IMR-90 (cell line): ENCODE data around the gene GH2. TPM values are rescaled to one million over a fixed set of nuclear protein-coding genes. Genes with fewer than 3 reads are reported as not detected.
"Not testable (repeated sequence)": the region's sequence is repeated elsewhere in the genome, so short reads cannot be mapped to it uniquely, and the experiment has no call there.

Experiments used
- ATAC-seq: fragments of 200-7000 bp; cut with Tn5 transposase; 2 replicates; pipeline ENCODE4 v1.9.1; 2020; ENCODE audit warnings: low read depth, mild to moderate bottlenecking, moderate library complexity
- BruUV-seq: library from RNA; stranded (reverse); fragments of 400-500 nt; replicated peaks from 2 replicates; lab custom pipeline; 2021; lab: Mats Ljungman, UMichigan
- CTCF ChIA-PET: fragments of 300-600 bp; formaldehyde crosslinking; extraction: SDS; loops from one replicate; lab custom pipeline; 2021; ENCODE audit warnings: antibody characterized with exemption; lab: Yijun Ruan, JAX
- POLR2A ChIA-PET: fragments of 300-600 bp; sonication (Branson Sonifier 250); formaldehyde crosslinking; loops from one replicate; lab custom pipeline; 2022; ENCODE audit warnings: antibody characterized with exemption; ENCODE audit not compliant: unreplicated experiment; lab: Charles Lee
- DNase-seq: peaks from one replicate; pipeline ENCODE4 v3.0.0; 2013
- H2AFZ ChIP-seq: replicated peaks from 2 replicates; pipeline ENCODE3; 2013; ENCODE audit warnings: low read length, mild to moderate bottlenecking; ENCODE audit not compliant: poor library complexity
- H2AK5ac ChIP-seq: 2 replicates; pipeline ENCODE4 v1.6.1; 2013; ENCODE audit warnings: low read depth, low read length, inconsistent platforms
- H2AK9ac ChIP-seq: replicated peaks from 2 replicates; pipeline ENCODE3; 2013; ENCODE audit warnings: mild to moderate bottlenecking, low read depth, low read length, moderate library complexity; ENCODE audit not compliant: poor library complexity
- H2BK120ac ChIP-seq: 2 replicates; pipeline ENCODE4 v1.6.1; 2013; ENCODE audit warnings: low read depth, low read length, inconsistent platforms
- H2BK15ac ChIP-seq: 3 replicates; pipeline ENCODE4 v1.6.1; 2013; ENCODE audit warnings: low read depth, low read length, inconsistent platforms
- H2BK20ac ChIP-seq: 2 replicates; pipeline ENCODE4 v1.6.1; 2013; ENCODE audit warnings: low read depth, mild to moderate bottlenecking, inconsistent platforms, low read length, moderate library complexity
- H2BK5ac ChIP-seq: 2 replicates; pipeline ENCODE4 v1.6.1; 2013; ENCODE audit warnings: mild to moderate bottlenecking, low read depth, low read length, inconsistent platforms; ENCODE audit not compliant: poor library complexity, severe bottlenecking
- H3K14ac ChIP-seq: replicated peaks from 2 replicates; pipeline ENCODE4 v1.6.1; 2013; ENCODE audit warnings: low read depth, low read length, inconsistent platforms
- H3K18ac ChIP-seq: 2 replicates; pipeline ENCODE4 v1.6.1; 2013; ENCODE audit warnings: low read depth, low read length, control low read depth
- H3K23ac ChIP-seq: 2 replicates; pipeline ENCODE4 v1.6.1; 2013; ENCODE audit warnings: low read depth, low read length, inconsistent platforms
- H3K27ac ChIP-seq: 2 replicates; pipeline ENCODE4 v1.5.1; 2013; ENCODE audit warnings: mild to moderate bottlenecking, control low read depth, low read length; ENCODE audit not compliant: insufficient read depth
- H3K27me3 ChIP-seq: 2 replicates; pipeline ENCODE4 v1.6.1; 2013; ENCODE audit warnings: low read length; ENCODE audit not compliant: control insufficient read depth, insufficient read depth
- H3K36me3 ChIP-seq: 2 replicates; pipeline ENCODE4 v1.6.1; 2013; ENCODE audit warnings: low read length, mixed read lengths; ENCODE audit not compliant: control insufficient read depth, insufficient read depth
- H3K4ac ChIP-seq: 2 replicates; pipeline ENCODE4 v1.6.1; 2013; ENCODE audit warnings: low read depth, low read length, inconsistent platforms
- H3K4me1 ChIP-seq: 2 replicates; pipeline ENCODE4 v1.6.1; 2013; ENCODE audit warnings: low read length, mixed read lengths; ENCODE audit not compliant: control insufficient read depth, insufficient read depth
- H3K4me2 ChIP-seq: 2 replicates; pipeline ENCODE4 v1.6.1; 2013; ENCODE audit warnings: low read depth, mild to moderate bottlenecking, control low read depth, low read length, moderate library complexity
- H3K4me3 ChIP-seq: 2 replicates; pipeline ENCODE4 v1.5.1; 2013; ENCODE audit warnings: low read depth, mild to moderate bottlenecking, control low read depth, low read length, moderate library complexity; ENCODE audit not compliant: insufficient read depth
- H3K56ac ChIP-seq: 2 replicates; pipeline ENCODE4 v1.6.1; 2013; ENCODE audit warnings: low read length, inconsistent platforms; ENCODE audit not compliant: insufficient read depth; ENCODE audit errors: extremely low read depth
- H3K79me1 ChIP-seq, 2 experiments: 2 replicates each; pipeline ENCODE4 v1.6.1; 2013; ENCODE audit warnings: low read length in 2 of 2, inconsistent platforms in 1 of 2, low read depth in 1 of 2
- H3K9ac ChIP-seq: 2 replicates; pipeline ENCODE4 v1.6.1; 2013; ENCODE audit warnings: low read depth, low read length, control low read depth
- H3K9me1 ChIP-seq: 2 replicates; pipeline ENCODE4 v1.6.1; 2013; ENCODE audit warnings: low read length, inconsistent platforms; ENCODE audit not compliant: insufficient read depth
- H3K9me3 ChIP-seq: 2 replicates; pipeline ENCODE4 v1.6.1; 2013; ENCODE audit warnings: low read length; ENCODE audit not compliant: control insufficient read depth, insufficient read depth
- H4K20me1 ChIP-seq: 2 replicates; pipeline ENCODE4 v1.6.1; 2013; ENCODE audit warnings: low read length, inconsistent platforms; ENCODE audit not compliant: insufficient read depth
- H4K5ac ChIP-seq: 2 replicates; pipeline ENCODE4 v1.6.1; 2013; ENCODE audit warnings: mild to moderate bottlenecking, low read depth, low read length, control low read depth
- H4K8ac ChIP-seq, 2 experiments: 2 replicates each; pipeline ENCODE4 v1.6.1; 2013; ENCODE audit warnings: low read depth in 2 of 2, low read length in 2 of 2, control low read depth in 1 of 2, inconsistent platforms in 1 of 2
- H4K91ac ChIP-seq: 2 replicates; pipeline ENCODE4 v1.6.1; 2013; ENCODE audit warnings: low read depth, low read length, inconsistent platforms; ENCODE audit not compliant: insufficient read depth
- MAFK ChIP-seq: IDR thresholded peaks from 2 replicates; pipeline ENCODE4 v1.6.1; 2012; ENCODE audit warnings: low read depth, low read length, improper control_type of control experiment
- WGBS, 2 experiments: methylation state at CpG; one replicate each; pipeline versions ENCODE4 v1.1.5 to v1.1.7; 2013; ENCODE audit warnings: missing lambda C conversion rate in 2 of 2; ENCODE audit not compliant: insufficient read length in 1 of 2; ENCODE audit errors: extremely low coverage in 2 of 2; 5-methylcytosine and 5-hydroxymethylcytosine counted together
- dilution Hi-C: fragments of 300-500 bp; cut with HindIII; formaldehyde crosslinking; loops from one replicate; pipeline ENCODE4 v1.14.3; 2018; ENCODE audit warnings: low sequenced_read_pairs; ENCODE audit not compliant: unreplicated experiment
- in situ Hi-C: fragments of 300-500 bp; cut with MboI; formaldehyde crosslinking; loops from 3 replicates; pipeline ENCODE4 v1.14.3; 2019; ENCODE audit warnings: low sequenced_read_pairs, inconsistent platforms, mixed read lengths
- intact Hi-C: fragments of 100-400 bp; cut with micrococcal nuclease; formaldehyde crosslinking; loops from 2 replicates; pipeline ENCODE4 v1.10.0; 2022
- polyA plus RNA-seq, 3 experiments: library from polyadenylated mRNA; depleted of rRNA; stranded (reverse); fragments of >200 nt; gene quantifications; 2 replicates each; pipeline ENCODE4 v1.2.3, GENCODE V29; 2012; ENCODE audit warnings: low replicate concordance in 1 of 3
- total RNA-seq: library from RNA; depleted of rRNA; stranded (reverse); fragments of >200 nt; gene quantifications from 2 replicates; pipeline ENCODE4 v1.2.3, GENCODE V29; 2012
- TF ChIP-seq, protein P1 (sequence below): conservative IDR thresholded peaks from 2 replicates; pipeline ENCODE4 v1.5.1; 2012; ENCODE audit warnings: mild to moderate bottlenecking, low read depth, low read length, improper control_type of control experiment

The GH2 gene
- total and polyA plus RNA-seq, 2 of the 4 experiments (the other 2 are of a cell fraction): not detected

DNA sequence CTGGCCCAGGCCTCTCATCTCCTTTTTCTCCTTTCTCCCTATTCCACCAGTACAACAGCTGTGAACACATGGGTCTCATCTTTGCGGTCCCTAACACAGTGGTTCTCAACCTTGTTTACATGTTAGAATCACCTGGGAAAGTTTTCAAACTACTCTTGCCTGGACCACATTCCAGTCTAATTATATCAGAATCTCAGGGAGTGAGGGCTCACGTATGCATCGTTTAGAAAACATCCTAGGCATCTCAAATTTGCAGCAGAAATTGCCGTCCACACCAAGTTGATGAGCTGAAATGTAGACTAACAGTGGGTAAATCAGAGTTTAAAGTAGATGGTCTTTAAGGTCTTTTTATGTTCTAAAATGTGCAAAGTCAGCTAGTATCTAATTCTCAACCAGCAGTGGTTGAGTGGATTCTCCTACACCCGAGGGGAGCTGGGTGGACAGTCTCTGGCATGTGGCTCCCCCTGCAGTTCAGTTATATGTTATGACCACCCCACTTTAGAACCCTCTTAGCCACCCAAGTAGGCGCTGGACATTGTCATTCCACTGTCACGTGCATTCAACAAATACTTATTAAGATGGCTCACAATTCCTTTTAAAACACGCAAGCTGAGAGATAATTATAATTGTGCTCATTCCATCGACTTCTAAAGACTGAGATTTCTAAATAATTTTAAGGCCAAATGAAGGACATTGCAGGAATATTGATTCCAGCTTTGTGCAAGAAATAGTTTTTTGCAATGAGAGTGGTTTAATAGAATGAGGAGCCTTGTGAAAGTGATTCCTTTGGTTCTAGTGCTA lies 12.1 kb downstream of the GH2 start:
- dilution Hi-C loops, intact Hi-C loops, H4K8ac ChIP-seq, BruUV-seq, H2AK5ac ChIP-seq, H3K27ac ChIP-seq, H3K14ac ChIP-seq, H3K4me1 ChIP-seq, H2BK20ac ChIP-seq, H3K9ac ChIP-seq, H2BK5ac ChIP-seq, H3K36me3 ChIP-seq, H3K4me3 ChIP-seq, in situ Hi-C loops, H3K4ac ChIP-seq, H4K91ac ChIP-seq, H2AFZ ChIP-seq, H3K18ac ChIP-seq, H4K20me1 ChIP-seq, H3K23ac ChIP-seq, POLR2A ChIA-PET, H3K79me1 ChIP-seq, H2BK15ac ChIP-seq, H2AK9ac ChIP-seq, H3K9me1 ChIP-seq, H3K4me2 ChIP-seq, H3K56ac ChIP-seq, H4K5ac ChIP-seq, H3K9me3 ChIP-seq, H3K27me3 ChIP-seq: not testable (repeated sequence)
- DNase-seq: peak; percentile 43
- TF ChIP-seq MAFK: peak; percentile 68
- TF ChIP-seq, protein P1, sequence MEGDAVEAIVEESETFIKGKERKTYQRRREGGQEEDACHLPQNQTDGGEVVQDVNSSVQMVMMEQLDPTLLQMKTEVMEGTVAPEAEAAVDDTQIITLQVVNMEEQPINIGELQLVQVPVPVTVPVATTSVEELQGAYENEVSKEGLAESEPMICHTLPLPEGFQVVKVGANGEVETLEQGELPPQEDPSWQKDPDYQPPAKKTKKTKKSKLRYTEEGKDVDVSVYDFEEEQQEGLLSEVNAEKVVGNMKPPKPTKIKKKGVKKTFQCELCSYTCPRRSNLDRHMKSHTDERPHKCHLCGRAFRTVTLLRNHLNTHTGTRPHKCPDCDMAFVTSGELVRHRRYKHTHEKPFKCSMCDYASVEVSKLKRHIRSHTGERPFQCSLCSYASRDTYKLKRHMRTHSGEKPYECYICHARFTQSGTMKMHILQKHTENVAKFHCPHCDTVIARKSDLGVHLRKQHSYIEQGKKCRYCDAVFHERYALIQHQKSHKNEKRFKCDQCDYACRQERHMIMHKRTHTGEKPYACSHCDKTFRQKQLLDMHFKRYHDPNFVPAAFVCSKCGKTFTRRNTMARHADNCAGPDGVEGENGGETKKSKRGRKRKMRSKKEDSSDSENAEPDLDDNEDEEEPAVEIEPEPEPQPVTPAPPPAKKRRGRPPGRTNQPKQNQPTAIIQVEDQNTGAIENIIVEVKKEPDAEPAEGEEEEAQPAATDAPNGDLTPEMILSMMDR: peak; percentile 11; the same call in 1 of the 2 replicates
- WGBS, 2 experiments: no CpG with 5 or more reads among the region's 9 CpGs
- peak; percentile 55 for ATAC-seq
- H2BK120ac ChIP-seq: 0 out of 2 replicates have a peak overlapping the region, but pooled peaks have one; percentile 32
- CTCF ChIA-PET: interaction anchor here (0.5 kb wide), 1 partner anchor 38 kb away, joined by 3 read pairs; no protein-coding TSS in a partner anchor
